ENCODE results near the gene DUSP3.

Gene DUSP3

DNA sequence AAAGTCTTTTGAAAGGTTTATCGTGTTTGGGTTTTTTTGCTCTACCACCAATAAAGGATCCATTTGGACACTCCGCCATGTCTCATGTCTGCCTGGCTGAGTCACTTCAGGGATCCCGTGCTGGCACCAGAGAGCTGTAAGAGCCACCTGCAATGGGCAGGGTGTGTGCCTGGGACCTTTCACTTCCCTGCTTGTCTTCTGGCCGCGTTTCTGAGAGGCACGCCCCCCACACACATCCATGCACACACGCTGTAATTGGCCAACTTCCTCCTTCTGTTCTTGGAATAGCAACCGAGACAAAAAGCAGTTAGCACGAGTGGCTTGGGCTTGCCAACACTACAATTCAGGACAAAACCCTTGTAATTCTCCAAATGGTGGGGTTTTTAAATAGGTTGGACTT, 10.4 kb downstream of the DUSP3 start:
- no peak for DNase-seq

DNA sequence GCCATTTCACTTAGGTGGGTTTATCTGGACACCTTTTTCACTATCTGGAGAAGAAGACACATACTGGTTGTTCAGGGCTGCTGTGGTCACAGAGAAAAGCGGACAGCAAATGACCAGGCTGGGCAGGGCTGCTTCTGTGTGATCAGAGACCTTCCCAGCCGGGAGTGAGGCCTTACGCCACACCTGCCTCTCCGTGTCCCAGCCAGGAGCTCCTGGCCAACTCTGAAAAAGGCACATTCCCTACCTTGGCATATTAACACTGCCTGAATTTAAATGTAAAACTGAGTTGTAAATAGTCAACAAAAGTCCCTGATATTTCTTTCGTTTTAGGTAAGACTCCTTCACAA, 11.1 kb downstream of the DUSP3 start:
- DNase-seq, result no peak

- DNase-seq, result no peak
Observed at GRCh38 chr17:43767053-43767712, 11.6 kb downstream of the DUSP3 start.

DNA sequence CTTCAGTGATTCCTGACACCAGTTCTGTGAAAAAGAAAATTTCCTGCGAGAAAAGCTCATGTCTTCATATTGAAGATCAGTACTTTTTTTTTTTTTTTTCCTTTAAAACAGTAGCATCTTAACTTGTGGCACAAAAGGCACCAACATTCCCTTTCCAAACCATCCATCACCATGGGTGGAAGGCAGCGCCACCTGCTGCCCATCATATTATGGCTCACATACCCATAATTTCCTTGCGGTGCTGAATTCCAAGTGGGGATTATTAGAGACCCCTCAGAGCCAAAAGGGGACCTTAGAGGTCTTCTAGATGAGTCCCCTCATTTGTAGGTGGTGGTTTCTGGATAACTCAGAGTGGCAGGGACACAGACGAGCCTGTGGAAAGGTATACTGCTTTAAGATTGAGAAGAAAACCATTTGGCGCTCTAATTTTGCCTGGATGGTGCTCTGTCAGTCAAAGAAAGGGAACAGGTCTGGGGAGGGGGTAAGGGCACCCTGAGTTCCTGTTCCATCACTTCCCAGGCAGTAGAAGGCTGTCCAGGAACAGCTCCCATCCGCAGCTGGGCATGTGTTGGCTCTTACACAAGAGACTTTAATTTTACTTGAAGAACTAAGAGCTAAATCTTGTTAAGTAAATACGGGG, 12.2 kb downstream of the DUSP3 start:
- DNase-seq, result peak; percentile 72

DNA sequence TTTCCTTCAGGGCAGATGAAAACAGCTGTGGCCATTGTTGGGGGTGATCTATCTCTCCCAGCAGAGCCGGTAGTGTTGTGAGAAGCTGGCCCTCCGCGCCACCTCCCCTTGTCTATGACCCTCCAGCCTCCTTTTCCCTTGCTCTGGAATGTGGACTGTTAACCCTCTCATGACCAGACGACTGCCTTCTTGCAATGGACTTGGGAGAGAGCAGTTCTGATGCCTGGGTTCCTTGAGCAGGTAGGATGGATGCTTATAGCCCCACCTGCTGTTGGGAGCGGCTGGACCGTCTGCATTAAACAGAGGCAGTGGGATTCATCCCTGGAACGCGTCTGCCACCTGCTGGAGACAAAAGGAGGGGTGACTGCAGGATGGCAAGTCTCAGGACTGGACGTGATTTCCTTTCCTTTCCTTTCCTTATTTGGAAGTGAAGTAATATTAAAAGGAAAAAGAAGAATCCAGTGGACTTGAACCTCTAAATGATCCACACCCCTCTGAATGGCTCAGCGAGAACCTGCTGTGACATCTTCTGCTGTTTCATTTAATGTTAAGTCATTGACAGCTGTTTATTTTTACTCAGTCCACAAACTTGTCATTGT, 18.4 kb downstream of the DUSP3 start:
- DNase-seq, result peak; percentile 97

DNA sequence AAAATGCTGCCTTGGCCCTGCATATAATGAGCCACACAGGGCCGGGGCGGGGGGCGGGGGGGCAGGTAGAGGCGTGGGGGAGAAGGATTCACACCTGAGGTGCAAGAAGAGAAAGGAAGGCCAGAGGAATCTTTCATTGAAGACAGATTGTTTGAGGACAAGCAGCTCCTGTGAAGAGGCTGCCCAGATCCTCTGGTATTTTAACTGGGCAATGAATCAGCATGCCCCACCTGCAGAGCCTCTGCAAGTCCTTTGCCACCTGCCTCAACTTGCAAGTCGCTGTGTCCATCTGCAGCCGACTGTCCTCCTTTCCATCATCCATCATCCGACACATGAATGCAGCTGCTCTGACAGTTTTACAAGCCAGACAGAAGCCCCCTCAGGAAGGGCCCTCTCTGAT, 18.9 kb downstream of the DUSP3 start:
- DNase-seq, result no peak

DNA sequence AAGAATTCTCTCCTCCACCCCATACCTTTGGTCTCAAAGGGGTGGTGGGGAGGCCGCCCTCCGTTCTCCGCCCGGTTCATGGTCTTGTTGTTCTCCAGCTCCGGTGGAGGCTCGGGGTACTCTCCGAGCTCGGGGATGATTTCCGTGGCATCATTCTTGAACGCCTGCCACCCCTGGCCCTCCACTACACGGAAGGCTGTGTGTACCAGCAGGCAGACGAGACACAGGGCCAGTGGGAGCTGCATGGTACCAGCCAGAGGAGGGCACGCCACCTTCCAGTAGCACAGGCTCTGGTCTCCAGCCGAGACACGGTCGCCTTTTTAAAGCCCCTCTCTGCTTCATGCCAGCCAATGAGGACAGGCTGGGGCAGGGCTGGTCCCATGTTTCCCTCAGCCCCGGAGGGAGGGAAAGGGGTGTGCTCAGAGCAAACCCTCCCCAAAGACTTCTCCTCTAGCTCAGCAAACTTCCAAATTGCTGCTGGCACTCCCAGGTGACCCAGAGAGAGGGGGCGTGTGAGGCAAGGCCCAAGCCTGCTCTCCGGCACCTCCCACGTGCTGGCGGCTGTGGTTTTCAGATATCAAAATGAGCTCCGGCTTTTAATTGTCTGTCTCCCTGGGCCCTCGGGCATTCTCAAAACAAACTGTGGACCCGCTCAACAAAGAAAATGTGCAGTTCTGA, 20.1 kb downstream of the DUSP3 start, which contains the start of gene SOST:
SOST (minus strand) TSS at position 295 of the 678 bp plus-strand sequence; CDS start at position 245, 50 bp downstream.
- DNase-seq, result no peak

GRCh38 chr17:43758086-43758485, 20.7 kb downstream of the DUSP3 start:
- no peak for DNase-seq

DNA sequence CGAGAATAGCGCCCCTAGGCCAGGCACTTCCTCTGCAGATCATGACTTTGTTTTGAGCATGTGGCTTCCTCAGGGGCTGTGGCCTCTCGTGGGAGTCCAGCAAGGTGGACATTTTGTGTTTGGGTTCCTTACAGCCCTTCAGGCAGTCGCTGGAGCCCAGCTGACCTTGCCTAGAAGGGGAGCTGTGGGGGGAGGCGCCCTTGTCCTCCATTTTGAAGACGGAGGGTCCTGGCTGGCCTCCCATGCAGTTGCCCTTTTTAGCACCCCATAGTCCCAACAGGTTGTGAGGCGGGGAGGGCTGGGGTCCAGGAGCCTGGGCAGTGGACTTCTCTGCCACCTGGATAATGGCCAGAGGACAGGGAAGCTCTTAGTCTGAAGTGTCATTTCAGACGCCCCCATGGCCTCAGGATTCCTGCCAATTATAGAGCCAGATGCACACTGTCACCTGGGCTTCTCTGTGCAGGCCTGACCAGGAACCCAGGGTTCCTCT, 21.6 kb downstream of the DUSP3 start:
- DNase-seq, result no peak

GRCh38 chr17:43756201-43756600, 22.6 kb downstream of the DUSP3 start:
- DNase-seq, result no peak

GRCh38 chr17:43755389-43755875, 23.3 kb downstream of the DUSP3 start:
- DNase-seq, result peak; percentile 37

- no peak for DNase-seq
Observed at GRCh38 chr17:43754947-43755346, 23.8 kb downstream of the DUSP3 start.

- DNase-seq, result no peak
Observed at GRCh38 chr17:43753493-43754129, 25.2 kb downstream of the DUSP3 start.

DNA sequence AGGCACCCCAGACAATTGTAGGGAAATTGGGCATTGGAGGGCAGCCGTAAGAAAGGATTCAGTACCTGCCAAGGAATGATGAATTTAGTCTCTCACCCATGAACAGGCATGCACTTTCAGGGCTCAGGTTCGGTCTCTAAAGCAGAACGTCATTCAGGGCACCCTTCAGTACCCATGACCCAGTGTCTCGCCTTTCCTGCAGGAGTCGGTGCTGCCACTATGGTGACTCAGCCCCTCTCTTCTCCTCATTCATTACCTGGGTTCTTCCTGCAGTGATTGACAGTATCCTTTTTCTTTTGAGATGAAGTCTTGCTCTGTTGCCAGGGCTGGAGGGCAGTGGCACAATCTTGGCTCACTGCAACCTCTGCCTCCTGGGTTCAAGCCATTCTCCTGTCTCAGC, 28.6 kb downstream of the DUSP3 start:
- DNase-seq, result no peak

DNA sequence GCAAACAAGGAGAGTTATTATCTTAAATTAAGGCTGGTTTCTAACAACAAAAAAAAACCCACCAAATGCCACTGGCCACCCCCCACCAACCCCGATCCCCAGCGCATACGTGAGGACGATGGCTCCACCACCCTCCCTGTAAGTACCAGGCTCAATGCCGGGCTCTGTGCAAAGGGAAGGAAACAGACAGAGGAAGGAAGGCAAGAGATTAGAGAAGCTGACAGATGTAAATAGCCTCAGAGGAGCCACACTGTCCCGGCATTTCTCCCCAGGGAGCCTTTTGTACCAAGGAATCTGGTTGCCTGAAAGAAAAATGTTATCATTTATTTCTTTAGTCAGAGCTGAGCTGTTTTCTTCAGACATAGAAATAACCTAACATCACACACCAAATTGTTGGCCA, 33.2 kb downstream of the DUSP3 start:
- no peak for DNase-seq

GRCh38 chr17:43741636-43742035, 37.1 kb downstream of the DUSP3 start:
- DNase-seq, result no peak

DNA sequence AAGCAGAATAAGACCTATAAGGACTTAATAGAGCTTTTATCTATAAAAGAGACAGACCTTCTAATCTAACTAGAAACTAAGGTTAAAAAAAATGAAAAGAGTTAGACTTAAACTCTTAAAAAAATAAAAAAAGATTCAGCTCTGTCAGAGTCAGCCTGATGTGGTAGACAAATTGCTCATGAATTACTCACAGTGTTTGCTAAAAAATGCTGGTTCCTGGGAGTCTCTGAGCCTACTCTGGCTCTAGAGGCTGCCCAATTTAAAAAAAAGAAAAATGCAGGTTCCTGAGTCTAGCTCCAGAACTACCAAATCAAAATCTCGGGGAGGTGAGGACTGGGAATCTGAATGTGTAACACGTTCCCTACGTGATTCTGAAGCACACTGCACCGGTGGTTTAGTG, 38.2 kb downstream of the DUSP3 start:
- DNase-seq, result no peak

GRCh38 chr17:43737722-43738121, 41.1 kb downstream of the DUSP3 start:
- no peak for DNase-seq

DNA sequence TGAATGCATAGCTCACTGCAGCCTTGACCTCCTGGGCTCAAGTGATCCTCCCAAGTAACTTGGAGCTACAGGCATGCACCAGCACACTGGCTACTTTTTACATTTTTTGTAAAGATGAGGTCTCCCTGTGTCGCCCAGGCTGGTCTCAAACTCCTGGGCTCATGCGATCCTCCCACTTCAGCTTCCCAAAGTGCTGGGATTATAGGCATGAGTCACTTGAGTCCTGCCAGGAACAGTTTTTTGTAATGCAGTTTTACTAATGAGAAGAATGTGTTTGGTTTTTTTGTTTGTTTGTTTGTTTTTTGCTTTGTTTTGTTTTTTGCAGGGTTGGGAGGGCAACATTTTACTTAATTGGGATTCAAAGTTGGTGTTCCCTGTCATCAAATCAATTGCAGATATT, 42.4 kb downstream of the DUSP3 start:
- DNase-seq, result no peak

- DNase-seq, result no peak
Observed at GRCh38 chr17:43734376-43734775, 44.4 kb downstream of the DUSP3 start.

- no peak for DNase-seq
Observed at GRCh38 chr17:43733956-43734355, 44.8 kb downstream of the DUSP3 start.

GRCh38 chr17:43732958-43733357, 45.8 kb downstream of the DUSP3 start:
- DNase-seq, result no peak

DNA sequence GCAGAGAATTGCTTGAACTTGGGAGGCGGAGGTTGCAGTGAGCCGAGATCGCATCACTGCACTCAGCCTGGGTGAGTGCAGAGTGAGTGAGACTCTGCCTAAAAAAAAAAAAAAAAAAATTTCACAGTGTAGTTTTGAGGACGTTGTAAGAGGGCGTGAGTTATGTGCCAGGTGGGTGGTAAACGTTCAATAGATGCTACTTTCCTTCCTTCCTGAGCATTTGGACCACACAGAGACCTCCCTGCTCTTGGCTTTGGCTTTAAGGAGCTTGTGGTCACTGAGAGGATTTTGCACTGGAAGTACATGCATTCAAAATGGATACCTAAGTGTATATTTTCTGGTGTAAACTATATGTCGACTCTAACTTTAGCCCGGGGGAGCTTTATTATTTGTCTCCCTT, 50.7 kb downstream of the DUSP3 start:
- DNase-seq, result no peak
